Pons (tissue), 1 donor: Measurements from ENCODE around the gene POLR1C.
"Not testable (repeated sequence)": the region's sequence is repeated elsewhere in the genome, so short reads cannot be mapped to it uniquely, and the experiment has no call there.

Experiments used
- DNase-seq: peaks from one replicate; pipeline ENCODE4 v3.0.0-alpha.2; 2016; ENCODE audit warnings: low spot score

POLR1C gene

GRCh38 chr6:43493230-43493629 is 23.7 kb upstream of the POLR1C start:
- DNase-seq = no peak

GRCh38 chr6:43493833-43494232 is 23.1 kb upstream of the POLR1C start:
- peak; percentile 70 for DNase-seq

GRCh38 chr6:43494321-43494720 is 22.6 kb upstream of the POLR1C start:
- DNase-seq = no peak

- DNase-seq = no peak
These were observed 22.1 kb upstream of the POLR1C start for GRCh38 chr6:43494766-43495165.

GRCh38 chr6:43495409-43495941 is 21.4 kb upstream of the POLR1C start:
- DNase-seq = no peak

- no peak for DNase-seq
These were observed 20.3 kb upstream of the POLR1C start for GRCh38 chr6:43496370-43497128.

GRCh38 chr6:43497129-43497396 is 19.8 kb upstream of the POLR1C start:
- no peak for DNase-seq

GRCh38 chr6:43497689-43498088 is 19.2 kb upstream of the POLR1C start:
- DNase-seq = no peak

GRCh38 chr6:43498291-43498690 is 18.6 kb upstream of the POLR1C start:
- DNase-seq = not testable (repeated sequence)

GRCh38 chr6:43499028-43499815 is 17.7 kb upstream of the POLR1C start:
- peak; percentile 47 for DNase-seq

GRCh38 chr6:43500921-43501320 is 16.0 kb upstream of the POLR1C start:
- no peak for DNase-seq

- no peak for DNase-seq
These were observed 14.2 kb upstream of the POLR1C start for GRCh38 chr6:43502666-43503065.

- no peak for DNase-seq
These were observed 13.4 kb upstream of the POLR1C start for GRCh38 chr6:43503443-43503842.

GRCh38 chr6:43504756-43505593 is 11.9 kb upstream of the POLR1C start:
- no peak for DNase-seq

GRCh38 chr6:43505718-43506117 is 11.2 kb upstream of the POLR1C start:
- DNase-seq = no peak

- no peak for DNase-seq
These were observed 10.7 kb upstream of the POLR1C start for GRCh38 chr6:43506171-43506570.

- peak; percentile 85 for DNase-seq
These were observed 10.0 kb upstream of the POLR1C start for GRCh38 chr6:43506667-43507471.

GRCh38 chr6:43508481-43509141 is 8.3 kb upstream of the POLR1C start:
- DNase-seq = no peak

- no peak for DNase-seq
These were observed 7.5 kb upstream of the POLR1C start for GRCh38 chr6:43509142-43509983.
